IMR-90 (cell line): ENCODE data around the gene TRAF4. TPM values are rescaled to one million over a fixed set of nuclear protein-coding genes. Genes with fewer than 3 reads are reported as not detected.
A peak's percentile ranks its signal among the peaks of the same experiment; 100 is the strongest.

Experiments used
- ATAC-seq: fragments of 200-7000 bp; cut with Tn5 transposase; 2 replicates; pipeline ENCODE4 v1.9.1; 2020; ENCODE audit warnings: low read depth, mild to moderate bottlenecking, moderate library complexity
- BruUV-seq: library from RNA; stranded (reverse); fragments of 400-500 nt; replicated peaks from 2 replicates; lab custom pipeline; 2021; lab: Mats Ljungman, UMichigan
- CTCF ChIA-PET: fragments of 300-600 bp; formaldehyde crosslinking; extraction: SDS; loops from one replicate; lab custom pipeline; 2021; ENCODE audit warnings: antibody characterized with exemption; lab: Yijun Ruan, JAX
- POLR2A ChIA-PET: fragments of 300-600 bp; sonication (Branson Sonifier 250); formaldehyde crosslinking; loops from one replicate; lab custom pipeline; 2022; ENCODE audit warnings: antibody characterized with exemption; ENCODE audit not compliant: unreplicated experiment; lab: Charles Lee
- DNase-seq: peaks from one replicate; pipeline ENCODE4 v3.0.0; 2013
- H2AFZ ChIP-seq: replicated peaks from 2 replicates; pipeline ENCODE3; 2013; ENCODE audit warnings: low read length, mild to moderate bottlenecking; ENCODE audit not compliant: poor library complexity
- H2AK5ac ChIP-seq: 2 replicates; pipeline ENCODE4 v1.6.1; 2013; ENCODE audit warnings: low read depth, low read length, inconsistent platforms
- H2AK9ac ChIP-seq: replicated peaks from 2 replicates; pipeline ENCODE3; 2013; ENCODE audit warnings: mild to moderate bottlenecking, low read depth, low read length, moderate library complexity; ENCODE audit not compliant: poor library complexity
- H2BK120ac ChIP-seq: 2 replicates; pipeline ENCODE4 v1.6.1; 2013; ENCODE audit warnings: low read depth, low read length, inconsistent platforms
- H2BK15ac ChIP-seq: 3 replicates; pipeline ENCODE4 v1.6.1; 2013; ENCODE audit warnings: low read depth, low read length, inconsistent platforms
- H2BK20ac ChIP-seq: 2 replicates; pipeline ENCODE4 v1.6.1; 2013; ENCODE audit warnings: low read depth, mild to moderate bottlenecking, inconsistent platforms, low read length, moderate library complexity
- H2BK5ac ChIP-seq: 2 replicates; pipeline ENCODE4 v1.6.1; 2013; ENCODE audit warnings: mild to moderate bottlenecking, low read depth, low read length, inconsistent platforms; ENCODE audit not compliant: poor library complexity, severe bottlenecking
- H3K14ac ChIP-seq: replicated peaks from 2 replicates; pipeline ENCODE4 v1.6.1; 2013; ENCODE audit warnings: low read depth, low read length, inconsistent platforms
- H3K18ac ChIP-seq: 2 replicates; pipeline ENCODE4 v1.6.1; 2013; ENCODE audit warnings: low read depth, low read length, control low read depth
- H3K23ac ChIP-seq: 2 replicates; pipeline ENCODE4 v1.6.1; 2013; ENCODE audit warnings: low read depth, low read length, inconsistent platforms
- H3K27ac ChIP-seq: 2 replicates; pipeline ENCODE4 v1.5.1; 2013; ENCODE audit warnings: mild to moderate bottlenecking, control low read depth, low read length; ENCODE audit not compliant: insufficient read depth
- H3K27me3 ChIP-seq: 2 replicates; pipeline ENCODE4 v1.6.1; 2013; ENCODE audit warnings: low read length; ENCODE audit not compliant: control insufficient read depth, insufficient read depth
- H3K36me3 ChIP-seq: 2 replicates; pipeline ENCODE4 v1.6.1; 2013; ENCODE audit warnings: low read length, mixed read lengths; ENCODE audit not compliant: control insufficient read depth, insufficient read depth
- H3K4ac ChIP-seq: 2 replicates; pipeline ENCODE4 v1.6.1; 2013; ENCODE audit warnings: low read depth, low read length, inconsistent platforms
- H3K4me1 ChIP-seq: 2 replicates; pipeline ENCODE4 v1.6.1; 2013; ENCODE audit warnings: low read length, mixed read lengths; ENCODE audit not compliant: control insufficient read depth, insufficient read depth
- H3K4me2 ChIP-seq: 2 replicates; pipeline ENCODE4 v1.6.1; 2013; ENCODE audit warnings: low read depth, mild to moderate bottlenecking, control low read depth, low read length, moderate library complexity
- H3K4me3 ChIP-seq: 2 replicates; pipeline ENCODE4 v1.5.1; 2013; ENCODE audit warnings: low read depth, mild to moderate bottlenecking, control low read depth, low read length, moderate library complexity; ENCODE audit not compliant: insufficient read depth
- H3K56ac ChIP-seq: 2 replicates; pipeline ENCODE4 v1.6.1; 2013; ENCODE audit warnings: low read length, inconsistent platforms; ENCODE audit not compliant: insufficient read depth; ENCODE audit errors: extremely low read depth
- H3K79me1 ChIP-seq, 2 experiments: 2 replicates each; pipeline ENCODE4 v1.6.1; 2013; ENCODE audit warnings: low read length in 2 of 2, inconsistent platforms in 1 of 2, low read depth in 1 of 2
- H3K9ac ChIP-seq: 2 replicates; pipeline ENCODE4 v1.6.1; 2013; ENCODE audit warnings: low read depth, low read length, control low read depth
- H3K9me1 ChIP-seq: 2 replicates; pipeline ENCODE4 v1.6.1; 2013; ENCODE audit warnings: low read length, inconsistent platforms; ENCODE audit not compliant: insufficient read depth
- H3K9me3 ChIP-seq: 2 replicates; pipeline ENCODE4 v1.6.1; 2013; ENCODE audit warnings: low read length; ENCODE audit not compliant: control insufficient read depth, insufficient read depth
- H4K20me1 ChIP-seq: 2 replicates; pipeline ENCODE4 v1.6.1; 2013; ENCODE audit warnings: low read length, inconsistent platforms; ENCODE audit not compliant: insufficient read depth
- H4K5ac ChIP-seq: 2 replicates; pipeline ENCODE4 v1.6.1; 2013; ENCODE audit warnings: mild to moderate bottlenecking, low read depth, low read length, control low read depth
- H4K8ac ChIP-seq, 2 experiments: 2 replicates each; pipeline ENCODE4 v1.6.1; 2013; ENCODE audit warnings: low read depth in 2 of 2, low read length in 2 of 2, control low read depth in 1 of 2, inconsistent platforms in 1 of 2
- H4K91ac ChIP-seq: 2 replicates; pipeline ENCODE4 v1.6.1; 2013; ENCODE audit warnings: low read depth, low read length, inconsistent platforms; ENCODE audit not compliant: insufficient read depth
- CHD1 ChIP-seq: IDR thresholded peaks from 2 replicates; pipeline ENCODE4 v1.6.1; 2012; ENCODE audit warnings: low read depth, low read length, improper control_type of control experiment
- FOS ChIP-seq: fragments of 150-350 bp; IDR thresholded peaks from 2 replicates; pipeline ENCODE4 v1.6.1; 2016; ENCODE audit warnings: low read depth, low read length
- MAFK ChIP-seq: IDR thresholded peaks from 2 replicates; pipeline ENCODE4 v1.6.1; 2012; ENCODE audit warnings: low read depth, low read length, improper control_type of control experiment
- WGBS, 2 experiments: methylation state at CpG; one replicate each; pipeline versions ENCODE4 v1.1.5 to v1.1.7; 2013; ENCODE audit warnings: missing lambda C conversion rate in 2 of 2; ENCODE audit not compliant: insufficient read length in 1 of 2; ENCODE audit errors: extremely low coverage in 2 of 2; 5-methylcytosine and 5-hydroxymethylcytosine counted together
- dilution Hi-C: fragments of 300-500 bp; cut with HindIII; formaldehyde crosslinking; loops from one replicate; pipeline ENCODE4 v1.14.3; 2018; ENCODE audit warnings: low sequenced_read_pairs; ENCODE audit not compliant: unreplicated experiment
- in situ Hi-C: fragments of 300-500 bp; cut with MboI; formaldehyde crosslinking; loops from 3 replicates; pipeline ENCODE4 v1.14.3; 2019; ENCODE audit warnings: low sequenced_read_pairs, inconsistent platforms, mixed read lengths
- intact Hi-C: fragments of 100-400 bp; cut with micrococcal nuclease; formaldehyde crosslinking; loops from 2 replicates; pipeline ENCODE4 v1.10.0; 2022
- polyA plus RNA-seq, 3 experiments: library from polyadenylated mRNA; depleted of rRNA; stranded (reverse); fragments of >200 nt; gene quantifications; 2 replicates each; pipeline ENCODE4 v1.2.3, GENCODE V29; 2012; ENCODE audit warnings: low replicate concordance in 1 of 3
- total RNA-seq: library from RNA; depleted of rRNA; stranded (reverse); fragments of >200 nt; gene quantifications from 2 replicates; pipeline ENCODE4 v1.2.3, GENCODE V29; 2012
- TF ChIP-seq, protein P1 (sequence below): conservative IDR thresholded peaks from 2 replicates; pipeline ENCODE4 v1.5.1; 2012; ENCODE audit warnings: mild to moderate bottlenecking, low read depth, low read length, improper control_type of control experiment

Gene TRAF4
- total and polyA plus RNA-seq, 2 of the 4 experiments (the other 2 are of a cell fraction): 36.9 to 63.2 TPM

DNA sequence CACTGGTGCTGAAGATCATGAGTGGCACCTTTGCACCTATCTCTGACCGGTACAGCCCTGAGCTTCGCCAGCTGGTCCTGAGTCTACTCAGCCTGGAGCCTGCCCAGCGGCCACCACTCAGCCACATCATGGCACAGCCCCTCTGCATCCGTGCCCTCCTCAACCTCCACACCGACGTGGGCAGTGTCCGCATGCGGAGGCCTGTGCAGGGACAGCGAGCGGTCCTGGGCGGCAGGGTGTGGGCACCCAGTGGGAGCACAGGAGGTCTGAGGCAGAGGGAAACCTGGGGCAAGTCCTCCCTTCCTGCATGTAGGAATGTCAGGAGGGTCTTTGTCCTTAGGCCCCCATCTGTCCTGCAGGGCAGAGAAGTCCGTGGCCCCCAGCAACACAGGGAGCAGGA lies 6.5 kb upstream of the TRAF4 start:
- in situ Hi-C loops: loop anchor here (10.0 kb wide), 1 partner anchor 367 kb away; no protein-coding TSS in a partner anchor
- no peaks in the 10 kb centered on the region for H3K27me3 ChIP-seq
- H4K20me1 ChIP-seq: no peaks in the 10 kb centered on the region
- H3K4me3 ChIP-seq: no peak overlapping the region
- no peaks in the 10 kb centered on the region for H3K9me3 ChIP-seq
- no peak overlapping the region for H3K56ac ChIP-seq
- no peak overlapping the region for H2AK5ac ChIP-seq
- no peak overlapping the region for H3K4ac ChIP-seq
- no peak overlapping the region for H2BK15ac ChIP-seq
- H3K79me1 ChIP-seq: peaks cover 0 to 7% of the 10 kb centered on the region in 2 experiments; a peak in 1 of 4 replicates
- no peak overlapping the region for H4K5ac ChIP-seq
- H4K8ac ChIP-seq: no peak overlapping the region
- no TSS peak for BruUV-seq
- no peak overlapping the region for H3K23ac ChIP-seq
- WGBS, 2 experiments: no CpG with 5 or more reads among the region's 12 CpGs
- peak overlapping the region; percentile 43 for H2AFZ ChIP-seq
- no peak overlapping the region for H3K9ac ChIP-seq
- H2BK120ac ChIP-seq: no peak overlapping the region
- no peak overlapping the region for H3K18ac ChIP-seq
- no peaks in the 10 kb centered on the region for H3K36me3 ChIP-seq
- no peak overlapping the region for H3K4me2 ChIP-seq
- dilution Hi-C loops: no loop called here
- H4K91ac ChIP-seq: no peak overlapping the region
- 0 out of 2 replicates have a peak, but pooled peaks cover 9% of the 10 kb centered on the region for H3K9me1 ChIP-seq
- TF ChIP-seq CHD1 (no peak), MAFK (no peak), FOS (no peak)
- TF ChIP-seq, protein P1, sequence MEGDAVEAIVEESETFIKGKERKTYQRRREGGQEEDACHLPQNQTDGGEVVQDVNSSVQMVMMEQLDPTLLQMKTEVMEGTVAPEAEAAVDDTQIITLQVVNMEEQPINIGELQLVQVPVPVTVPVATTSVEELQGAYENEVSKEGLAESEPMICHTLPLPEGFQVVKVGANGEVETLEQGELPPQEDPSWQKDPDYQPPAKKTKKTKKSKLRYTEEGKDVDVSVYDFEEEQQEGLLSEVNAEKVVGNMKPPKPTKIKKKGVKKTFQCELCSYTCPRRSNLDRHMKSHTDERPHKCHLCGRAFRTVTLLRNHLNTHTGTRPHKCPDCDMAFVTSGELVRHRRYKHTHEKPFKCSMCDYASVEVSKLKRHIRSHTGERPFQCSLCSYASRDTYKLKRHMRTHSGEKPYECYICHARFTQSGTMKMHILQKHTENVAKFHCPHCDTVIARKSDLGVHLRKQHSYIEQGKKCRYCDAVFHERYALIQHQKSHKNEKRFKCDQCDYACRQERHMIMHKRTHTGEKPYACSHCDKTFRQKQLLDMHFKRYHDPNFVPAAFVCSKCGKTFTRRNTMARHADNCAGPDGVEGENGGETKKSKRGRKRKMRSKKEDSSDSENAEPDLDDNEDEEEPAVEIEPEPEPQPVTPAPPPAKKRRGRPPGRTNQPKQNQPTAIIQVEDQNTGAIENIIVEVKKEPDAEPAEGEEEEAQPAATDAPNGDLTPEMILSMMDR: no peak
- intact Hi-C loops: no loop called here
- CTCF ChIA-PET: no interaction called here
- POLR2A ChIA-PET: no interaction called here
- H3K27ac ChIP-seq: no peak overlapping the region
- H2BK20ac ChIP-seq: no peak overlapping the region
- no peak for ATAC-seq
- no peak for DNase-seq
- H3K14ac ChIP-seq: no peak overlapping the region
- H3K4me1 ChIP-seq: 0 out of 2 replicates have a peak, but pooled peaks cover 2% of the 10 kb centered on the region
- no peak overlapping the region for H2AK9ac ChIP-seq
- no peak overlapping the region for H2BK5ac ChIP-seq
